ENCODE results near the gene EMP3.

DNA sequence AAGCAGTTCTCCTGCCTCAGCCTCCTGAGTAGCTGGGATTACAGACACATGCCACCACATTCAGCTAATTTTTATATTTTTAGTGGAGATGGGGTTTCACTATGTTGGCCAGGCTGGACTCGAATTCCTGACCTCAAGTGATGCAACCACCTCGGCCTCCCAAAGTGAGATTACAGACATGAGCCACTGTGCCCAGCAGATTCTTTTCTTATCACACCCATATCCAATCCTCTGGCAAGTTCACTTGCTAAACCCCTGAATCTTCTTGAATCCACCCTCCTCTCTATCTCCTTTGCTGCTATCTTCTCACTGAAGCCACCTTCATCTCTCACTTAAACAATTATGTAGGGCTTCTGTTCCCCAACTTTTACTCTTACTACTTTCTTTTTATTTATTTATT is 20.8 kb downstream of the EMP3 start:
- TF ChIP-seq CTCF (conservative IDR thresholded peaks at IDR 0.05 in 1 of 2, IDR thresholded peaks at IDR 0.05 in 1 of 2; ENCODE audit: extremely low read depth in 1 of 2, insufficient read depth in 1 of 2, low read depth in 1 of 2, low read length in 2 of 2) (no peak), EZH2 (IDR thresholded peaks at IDR 0.05; ENCODE audit: borderline replicate concordance, low read length) (no peak)

Measured in mammary epithelial cell (primary cell).